Right lobe of liver (tissue), 4 donors: Measurements from ENCODE around the gene ODR4.

Experiments
- POLR2A ChIP-seq: fragments of 450-650 bp; IDR thresholded peaks from one replicate; pipeline ENCODE4 v1.6.1; 2017; ENCODE audit warnings: antibody characterized with exemption, mild to moderate bottlenecking
- TF ChIP-seq, protein P1 (sequence below), 4 donors: fragments of 200-600 bp in 3 of 4; fragments of 450-650 bp in 1 of 4; IDR thresholded peaks; one replicate each; pipeline versions ENCODE4 v1.5.1 to v1.8.0; 2016 to 2022; ENCODE audit warnings: antibody characterized with exemption in 4 of 4, mild to moderate bottlenecking in 2 of 4
- donor health status: DM: no; HTN: no; CAD: no.
- donor health status: DM: no; HTN: no; CAD: no.
- donor health status: DM: no; HTN: yes; CAD: no.

DNA sequence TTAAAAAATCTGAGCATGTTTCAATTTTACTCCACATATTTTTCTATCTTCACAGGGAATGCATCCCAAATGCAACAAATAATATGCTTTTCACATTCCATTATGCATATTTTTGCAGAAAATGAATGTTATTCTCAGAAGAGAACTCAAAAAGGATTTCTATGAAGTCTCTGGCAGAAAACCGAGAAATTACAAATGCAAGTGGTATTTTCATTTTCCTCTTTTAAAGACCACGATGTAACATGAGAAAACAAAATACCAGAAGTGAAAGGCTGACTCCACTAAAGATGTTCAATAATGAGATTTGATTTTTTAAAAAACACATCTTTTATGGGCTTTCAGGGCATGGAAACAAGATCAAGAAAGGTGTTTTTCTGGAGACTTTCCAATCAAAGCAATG is 90.3 kb downstream of the ODR4 start:
- no peak for TF ChIP-seq POLR2A
- TF ChIP-seq, protein P1, sequence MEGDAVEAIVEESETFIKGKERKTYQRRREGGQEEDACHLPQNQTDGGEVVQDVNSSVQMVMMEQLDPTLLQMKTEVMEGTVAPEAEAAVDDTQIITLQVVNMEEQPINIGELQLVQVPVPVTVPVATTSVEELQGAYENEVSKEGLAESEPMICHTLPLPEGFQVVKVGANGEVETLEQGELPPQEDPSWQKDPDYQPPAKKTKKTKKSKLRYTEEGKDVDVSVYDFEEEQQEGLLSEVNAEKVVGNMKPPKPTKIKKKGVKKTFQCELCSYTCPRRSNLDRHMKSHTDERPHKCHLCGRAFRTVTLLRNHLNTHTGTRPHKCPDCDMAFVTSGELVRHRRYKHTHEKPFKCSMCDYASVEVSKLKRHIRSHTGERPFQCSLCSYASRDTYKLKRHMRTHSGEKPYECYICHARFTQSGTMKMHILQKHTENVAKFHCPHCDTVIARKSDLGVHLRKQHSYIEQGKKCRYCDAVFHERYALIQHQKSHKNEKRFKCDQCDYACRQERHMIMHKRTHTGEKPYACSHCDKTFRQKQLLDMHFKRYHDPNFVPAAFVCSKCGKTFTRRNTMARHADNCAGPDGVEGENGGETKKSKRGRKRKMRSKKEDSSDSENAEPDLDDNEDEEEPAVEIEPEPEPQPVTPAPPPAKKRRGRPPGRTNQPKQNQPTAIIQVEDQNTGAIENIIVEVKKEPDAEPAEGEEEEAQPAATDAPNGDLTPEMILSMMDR (IDR thresholded peaks at IDR 0.05), result no peak
